IMR-90 (cell line): Measurements from ENCODE around the gene DHCR7. TPM values are rescaled to one million over a fixed set of nuclear protein-coding genes. Genes with fewer than 3 reads are reported as not detected.
"Not testable (repeated sequence)": the region's sequence is repeated elsewhere in the genome, so short reads cannot be mapped to it uniquely, and the experiment has no call there.

Source experiments
- ATAC-seq: fragments of 200-7000 bp; cut with Tn5 transposase; 2 replicates; pipeline ENCODE4 v1.9.1; 2020; ENCODE audit warnings: low read depth, mild to moderate bottlenecking, moderate library complexity
- BruUV-seq: library from RNA; stranded (reverse); fragments of 400-500 nt; replicated peaks from 2 replicates; lab custom pipeline; 2021; lab: Mats Ljungman, UMichigan
- CTCF ChIA-PET: fragments of 300-600 bp; formaldehyde crosslinking; extraction: SDS; loops from one replicate; lab custom pipeline; 2021; ENCODE audit warnings: antibody characterized with exemption; lab: Yijun Ruan, JAX
- POLR2A ChIA-PET: fragments of 300-600 bp; sonication (Branson Sonifier 250); formaldehyde crosslinking; loops from one replicate; lab custom pipeline; 2022; ENCODE audit warnings: antibody characterized with exemption; ENCODE audit not compliant: unreplicated experiment; lab: Charles Lee
- DNase-seq: peaks from one replicate; pipeline ENCODE4 v3.0.0; 2013
- H2AFZ ChIP-seq: replicated peaks from 2 replicates; pipeline ENCODE3; 2013; ENCODE audit warnings: low read length, mild to moderate bottlenecking; ENCODE audit not compliant: poor library complexity
- H2AK5ac ChIP-seq: 2 replicates; pipeline ENCODE4 v1.6.1; 2013; ENCODE audit warnings: low read depth, low read length, inconsistent platforms
- H2AK9ac ChIP-seq: replicated peaks from 2 replicates; pipeline ENCODE3; 2013; ENCODE audit warnings: mild to moderate bottlenecking, low read depth, low read length, moderate library complexity; ENCODE audit not compliant: poor library complexity
- H2BK120ac ChIP-seq: 2 replicates; pipeline ENCODE4 v1.6.1; 2013; ENCODE audit warnings: low read depth, low read length, inconsistent platforms
- H2BK15ac ChIP-seq: 3 replicates; pipeline ENCODE4 v1.6.1; 2013; ENCODE audit warnings: low read depth, low read length, inconsistent platforms
- H2BK20ac ChIP-seq: 2 replicates; pipeline ENCODE4 v1.6.1; 2013; ENCODE audit warnings: low read depth, mild to moderate bottlenecking, inconsistent platforms, low read length, moderate library complexity
- H2BK5ac ChIP-seq: 2 replicates; pipeline ENCODE4 v1.6.1; 2013; ENCODE audit warnings: mild to moderate bottlenecking, low read depth, low read length, inconsistent platforms; ENCODE audit not compliant: poor library complexity, severe bottlenecking
- H3K14ac ChIP-seq: replicated peaks from 2 replicates; pipeline ENCODE4 v1.6.1; 2013; ENCODE audit warnings: low read depth, low read length, inconsistent platforms
- H3K18ac ChIP-seq: 2 replicates; pipeline ENCODE4 v1.6.1; 2013; ENCODE audit warnings: low read depth, low read length, control low read depth
- H3K23ac ChIP-seq: 2 replicates; pipeline ENCODE4 v1.6.1; 2013; ENCODE audit warnings: low read depth, low read length, inconsistent platforms
- H3K27ac ChIP-seq: 2 replicates; pipeline ENCODE4 v1.5.1; 2013; ENCODE audit warnings: mild to moderate bottlenecking, control low read depth, low read length; ENCODE audit not compliant: insufficient read depth
- H3K27me3 ChIP-seq: 2 replicates; pipeline ENCODE4 v1.6.1; 2013; ENCODE audit warnings: low read length; ENCODE audit not compliant: control insufficient read depth, insufficient read depth
- H3K36me3 ChIP-seq: 2 replicates; pipeline ENCODE4 v1.6.1; 2013; ENCODE audit warnings: low read length, mixed read lengths; ENCODE audit not compliant: control insufficient read depth, insufficient read depth
- H3K4ac ChIP-seq: 2 replicates; pipeline ENCODE4 v1.6.1; 2013; ENCODE audit warnings: low read depth, low read length, inconsistent platforms
- H3K4me1 ChIP-seq: 2 replicates; pipeline ENCODE4 v1.6.1; 2013; ENCODE audit warnings: low read length, mixed read lengths; ENCODE audit not compliant: control insufficient read depth, insufficient read depth
- H3K4me2 ChIP-seq: 2 replicates; pipeline ENCODE4 v1.6.1; 2013; ENCODE audit warnings: low read depth, mild to moderate bottlenecking, control low read depth, low read length, moderate library complexity
- H3K4me3 ChIP-seq: 2 replicates; pipeline ENCODE4 v1.5.1; 2013; ENCODE audit warnings: low read depth, mild to moderate bottlenecking, control low read depth, low read length, moderate library complexity; ENCODE audit not compliant: insufficient read depth
- H3K56ac ChIP-seq: 2 replicates; pipeline ENCODE4 v1.6.1; 2013; ENCODE audit warnings: low read length, inconsistent platforms; ENCODE audit not compliant: insufficient read depth; ENCODE audit errors: extremely low read depth
- H3K79me1 ChIP-seq, 2 experiments: 2 replicates each; pipeline ENCODE4 v1.6.1; 2013; ENCODE audit warnings: low read length in 2 of 2, inconsistent platforms in 1 of 2, low read depth in 1 of 2
- H3K9ac ChIP-seq: 2 replicates; pipeline ENCODE4 v1.6.1; 2013; ENCODE audit warnings: low read depth, low read length, control low read depth
- H3K9me1 ChIP-seq: 2 replicates; pipeline ENCODE4 v1.6.1; 2013; ENCODE audit warnings: low read length, inconsistent platforms; ENCODE audit not compliant: insufficient read depth
- H3K9me3 ChIP-seq: 2 replicates; pipeline ENCODE4 v1.6.1; 2013; ENCODE audit warnings: low read length; ENCODE audit not compliant: control insufficient read depth, insufficient read depth
- H4K20me1 ChIP-seq: 2 replicates; pipeline ENCODE4 v1.6.1; 2013; ENCODE audit warnings: low read length, inconsistent platforms; ENCODE audit not compliant: insufficient read depth
- H4K5ac ChIP-seq: 2 replicates; pipeline ENCODE4 v1.6.1; 2013; ENCODE audit warnings: mild to moderate bottlenecking, low read depth, low read length, control low read depth
- H4K8ac ChIP-seq, 2 experiments: 2 replicates each; pipeline ENCODE4 v1.6.1; 2013; ENCODE audit warnings: low read depth in 2 of 2, low read length in 2 of 2, control low read depth in 1 of 2, inconsistent platforms in 1 of 2
- H4K91ac ChIP-seq: 2 replicates; pipeline ENCODE4 v1.6.1; 2013; ENCODE audit warnings: low read depth, low read length, inconsistent platforms; ENCODE audit not compliant: insufficient read depth
- WGBS, 2 experiments: methylation state at CpG; one replicate each; pipeline versions ENCODE4 v1.1.5 to v1.1.7; 2013; ENCODE audit warnings: missing lambda C conversion rate in 2 of 2; ENCODE audit not compliant: insufficient read length in 1 of 2; ENCODE audit errors: extremely low coverage in 2 of 2; 5-methylcytosine and 5-hydroxymethylcytosine counted together
- dilution Hi-C: fragments of 300-500 bp; cut with HindIII; formaldehyde crosslinking; loops from one replicate; pipeline ENCODE4 v1.14.3; 2018; ENCODE audit warnings: low sequenced_read_pairs; ENCODE audit not compliant: unreplicated experiment
- in situ Hi-C: fragments of 300-500 bp; cut with MboI; formaldehyde crosslinking; loops from 3 replicates; pipeline ENCODE4 v1.14.3; 2019; ENCODE audit warnings: low sequenced_read_pairs, inconsistent platforms, mixed read lengths
- intact Hi-C: fragments of 100-400 bp; cut with micrococcal nuclease; formaldehyde crosslinking; loops from 2 replicates; pipeline ENCODE4 v1.10.0; 2022
- polyA plus RNA-seq, 3 experiments: library from polyadenylated mRNA; depleted of rRNA; stranded (reverse); fragments of >200 nt; gene quantifications; 2 replicates each; pipeline ENCODE4 v1.2.3, GENCODE V29; 2012; ENCODE audit warnings: low replicate concordance in 1 of 3
- total RNA-seq: library from RNA; depleted of rRNA; stranded (reverse); fragments of >200 nt; gene quantifications from 2 replicates; pipeline ENCODE4 v1.2.3, GENCODE V29; 2012

Gene DHCR7
- total and polyA plus RNA-seq, 2 of the 4 experiments (the other 2 are of a cell fraction), result 22.0 to 43.3 TPM

GRCh38 chr11:71422318-71422717 is 25.9 kb downstream of the DHCR7 start:
- H3K4me2 ChIP-seq, DNase-seq, CTCF ChIA-PET, H3K4me3 ChIP-seq, dilution Hi-C loops, POLR2A ChIA-PET, H3K9ac ChIP-seq, H2AFZ ChIP-seq, H4K91ac ChIP-seq, H4K5ac ChIP-seq, H3K56ac ChIP-seq, H2BK15ac ChIP-seq, H2AK9ac ChIP-seq, H3K9me1 ChIP-seq, H4K8ac ChIP-seq, H3K23ac ChIP-seq, H3K9me3 ChIP-seq, H4K20me1 ChIP-seq, BruUV-seq, H2BK20ac ChIP-seq, H3K36me3 ChIP-seq, H3K79me1 ChIP-seq, H3K27ac ChIP-seq, ATAC-seq, H2BK5ac ChIP-seq, H3K14ac ChIP-seq, in situ Hi-C loops, H2AK5ac ChIP-seq, H3K4me1 ChIP-seq, H3K18ac ChIP-seq, H3K4ac ChIP-seq, H2BK120ac ChIP-seq: not testable (repeated sequence)
- WGBS, 2 experiments, result no CpG with 5 or more reads among the region's 3 CpGs
- intact Hi-C loops, result loop anchor here (10.0 kb wide), 1 partner anchor 298 kb away; no protein-coding TSS in a partner anchor
- H3K27me3 ChIP-seq, result peaks cover 15% of the 10 kb centered on the region
